Ovary (tissue), 9 donors: ENCODE measurements around the gene REEP1. TPM values are rescaled to one million over a fixed set of nuclear protein-coding genes. Genes with fewer than 3 reads are reported as not detected.

Experiments
- DNase-seq, 5 donors: peaks; one replicate each; pipeline ENCODE4 v3.0.0-alpha.2; 2019 to 2020
- H3K27ac ChIP-seq, 2 donors: fragments of 200-600 bp; one replicate each; pipeline versions ENCODE4 v1.5.1 to v1.8.0; 2019 to 2022
- H3K27me3 ChIP-seq: fragments of 200-600 bp; one replicate; pipeline ENCODE4 v1.8.0; 2022
- H3K36me3 ChIP-seq: fragments of 200-600 bp; sonication (generic); one replicate; pipeline ENCODE4 v1.5.1; 2019
- H3K4me1 ChIP-seq: one replicate; pipeline ENCODE4 v1.8.1; 2013; ENCODE audit warnings: mild to moderate bottlenecking, moderate library complexity; ENCODE audit not compliant: insufficient read depth
- H3K4me3 ChIP-seq: fragments of 200-600 bp; sonication (generic); one replicate; pipeline ENCODE4 v1.5.1; 2017
- H3K9me3 ChIP-seq, 2 donors: fragments of 200-600 bp in 1 of 2; sonication (generic) in 1 of 2; one replicate each; pipeline versions ENCODE4 v1.5.1 to v1.8.1; 2013 to 2019; ENCODE audit warnings: mild to moderate bottlenecking in 1 of 2, moderate library complexity in 1 of 2
- EP300 ChIP-seq: sonication (generic); formaldehyde crosslinking; IDR thresholded peaks from one replicate; pipeline ENCODE4 v1.6.1; 2017; ENCODE audit warnings: antibody characterized with exemption
- POLR2A ChIP-seq: fragments of 450-650 bp; IDR thresholded peaks from one replicate; pipeline ENCODE4 v1.6.1; 2017; ENCODE audit warnings: antibody characterized with exemption, mild to moderate bottlenecking, moderate library complexity
- WGBS, 3 donors: extraction: QIAGEN DNeasy Blood & Tissue Kit in 1 of 3; methylation state at CpG; one replicate each; pipeline versions ENCODE4 v1.1.5 to v1.1.7; 2013 to 2017; 5-methylcytosine and 5-hydroxymethylcytosine counted together
- intact Hi-C, 4 donors: fragments of 100-400 bp; cut with DNase I; formaldehyde crosslinking; loops; one replicate each; pipeline versions ENCODE4 v1.11.0 to v1.15.1; 2022 to 2023
- polyA plus RNA-seq, 2 donors: library from polyadenylated mRNA; stranded (reverse); fragments of 200-250 nt in 1 of 2; fragments of 350-450 nt in 1 of 2; fragmentation: Illumina TruSeq in 1 of 2; extraction: RNeasy Lipid Tissue Mini Kit (QIAGEN cat#74804) in 1 of 2; gene quantifications; one replicate each; pipeline ENCODE4 v1.2.3, GENCODE V29; 2013 to 2014
- total RNA-seq, 7 donors: library from RNA; depleted of rRNA in 2 of 7; stranded (reverse); fragments of >200 nt in 2 of 7; fragmentation: NEBNext Ultra II Directional in 3 of 7; extraction: Animal tissue kit (Norgen Biotek cat#: 25700) in 3 of 7; gene quantifications; one replicate each; pipeline versions ENCODE4 v1.1.0 to v1.2.4, GENCODE V29; 2016 to 2023
- TF ChIP-seq, protein P1 (sequence below), 3 donors: fragments of 450-650 bp in 2 of 3; fragments of 200-600 bp in 1 of 3; IDR thresholded peaks; one replicate each; pipeline versions ENCODE4 v1.5.1 to v1.8.0; 2016 to 2022; ENCODE audit warnings: antibody characterized with exemption in 3 of 3, mild to moderate bottlenecking in 1 of 3
- donor health status: DM: no; HTN: no; CAD: no; lungs with moderate emphysema.
- donor health status: DM: no; HTN: no; CAD: no.
- donor health status: Bipolar disorder and iron deficiency.
- donor health status: DM: yes; HTN: yes; CAD: no.
- donor health status: DM: no; HTN: no; CAD: no.
- donor health status: DM: yes; HTN: yes; CAD: no.

Gene REEP1
- total and polyA plus RNA-seq, 9 donors = 0.58 to 35.7 (median 2.0) TPM

- intact Hi-C loops = loop anchor here in 1 of 4 donors (10.0 kb wide), 1 partner anchor 82 kb away; no protein-coding TSS in a partner anchor
- Histone ChIP-seq H3K27ac (no peak overlapping the region), H3K36me3 (no peaks in the 10 kb centered on the region), H3K4me3 (no peak overlapping the region), H3K4me1 (no peaks in the 10 kb centered on the region), H3K9me3 (no peaks in the 10 kb centered on the region), H3K27me3 (no peaks in the 10 kb centered on the region)
- TF ChIP-seq POLR2A (no peak), EP300 (no peak)
- TF ChIP-seq, protein P1, sequence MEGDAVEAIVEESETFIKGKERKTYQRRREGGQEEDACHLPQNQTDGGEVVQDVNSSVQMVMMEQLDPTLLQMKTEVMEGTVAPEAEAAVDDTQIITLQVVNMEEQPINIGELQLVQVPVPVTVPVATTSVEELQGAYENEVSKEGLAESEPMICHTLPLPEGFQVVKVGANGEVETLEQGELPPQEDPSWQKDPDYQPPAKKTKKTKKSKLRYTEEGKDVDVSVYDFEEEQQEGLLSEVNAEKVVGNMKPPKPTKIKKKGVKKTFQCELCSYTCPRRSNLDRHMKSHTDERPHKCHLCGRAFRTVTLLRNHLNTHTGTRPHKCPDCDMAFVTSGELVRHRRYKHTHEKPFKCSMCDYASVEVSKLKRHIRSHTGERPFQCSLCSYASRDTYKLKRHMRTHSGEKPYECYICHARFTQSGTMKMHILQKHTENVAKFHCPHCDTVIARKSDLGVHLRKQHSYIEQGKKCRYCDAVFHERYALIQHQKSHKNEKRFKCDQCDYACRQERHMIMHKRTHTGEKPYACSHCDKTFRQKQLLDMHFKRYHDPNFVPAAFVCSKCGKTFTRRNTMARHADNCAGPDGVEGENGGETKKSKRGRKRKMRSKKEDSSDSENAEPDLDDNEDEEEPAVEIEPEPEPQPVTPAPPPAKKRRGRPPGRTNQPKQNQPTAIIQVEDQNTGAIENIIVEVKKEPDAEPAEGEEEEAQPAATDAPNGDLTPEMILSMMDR (IDR thresholded peaks at IDR 0.05) = no peak
- WGBS, 3 donors = 79 to 95% (median 82%) methylated on average over 1 of the region's 1 CpG
- DNase-seq = no peak
These were observed 4.8 kb downstream of the REEP1 start for GRCh38 chr2:86332654-86333053.

GRCh38 chr2:86331384-86331783 lies 6.0 kb downstream of the REEP1 start:
- Histone ChIP-seq H3K4me1 (no peaks in the 10 kb centered on the region), H3K27ac (no peak overlapping the region), H3K36me3 (no peaks in the 10 kb centered on the region), H3K27me3 (no peaks in the 10 kb centered on the region), H3K9me3 (no peaks in the 10 kb centered on the region), H3K4me3 (no peak overlapping the region)
- intact Hi-C loops = loop anchor here in 1 of 4 donors (10.0 kb wide), 1 partner anchor 83 kb away; no protein-coding TSS in a partner anchor
- TF ChIP-seq, protein P1 (IDR thresholded peaks at IDR 0.05) = no peak
- TF ChIP-seq EP300 (no peak), POLR2A (no peak)
- WGBS, 3 donors = 87 to 93% (median 89%) methylated on average over 3 of the region's 3 CpGs
- no peak for DNase-seq

- TF ChIP-seq, protein P1 (IDR thresholded peaks at IDR 0.05) = no peak
- TF ChIP-seq EP300 = no peak
- TF ChIP-seq POLR2A = no peak
- Histone ChIP-seq H3K27ac (no peak overlapping the region), H3K9me3 (no peaks in the 10 kb centered on the region), H3K36me3 (no peaks in the 10 kb centered on the region), H3K4me3 (no peak overlapping the region), H3K4me1 (no peaks in the 10 kb centered on the region), H3K27me3 (no peaks in the 10 kb centered on the region)
- WGBS, 3 donors = 77 to 84% (median 82%) methylated on average over 2 of the region's 2 CpGs
- no peak for DNase-seq
- intact Hi-C loops = loop anchor here in 1 of 4 donors (10.0 kb wide), 1 partner anchor 85 kb away; no protein-coding TSS in a partner anchor
These were observed 7.4 kb downstream of the REEP1 start for GRCh38 chr2:86330001-86330400.

DNA sequence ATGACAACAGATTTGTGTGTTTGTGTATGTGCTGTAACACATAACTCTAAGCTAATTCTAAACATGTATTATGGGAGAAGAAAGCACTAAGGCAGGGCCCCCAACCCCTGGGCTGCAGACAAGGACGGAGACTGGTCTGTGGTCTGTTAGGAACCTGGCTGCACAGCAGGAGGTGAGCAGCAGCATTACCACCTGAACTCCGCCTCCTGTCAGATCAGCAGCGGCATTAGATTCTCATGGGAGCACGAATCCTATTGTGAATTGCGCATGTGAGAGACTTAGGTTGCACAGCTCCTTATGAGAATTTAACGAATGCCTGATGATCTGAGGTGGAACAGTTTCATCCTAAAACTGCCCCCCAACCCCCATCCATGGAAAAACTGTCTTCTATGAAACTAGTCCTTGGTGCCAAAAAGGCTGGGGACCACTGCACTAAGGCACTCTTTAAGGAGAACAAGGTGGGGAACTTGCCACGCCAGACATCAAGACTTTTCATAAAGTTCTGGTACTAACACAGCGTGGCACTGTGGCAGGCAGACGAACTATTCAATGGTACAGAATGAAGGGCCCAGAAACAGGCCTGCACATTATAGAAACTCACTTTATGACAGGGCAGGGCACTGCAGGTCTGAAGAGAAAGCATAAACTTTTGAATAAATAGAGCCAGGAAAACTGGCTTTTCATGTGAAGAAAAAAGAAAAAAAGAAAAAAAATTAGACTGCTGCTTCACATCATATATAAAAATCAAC lies 14.0 kb downstream of the REEP1 start:
- no peaks in the 10 kb centered on the region for H3K36me3 ChIP-seq
- intact Hi-C loops = no loop called here
- H3K27me3 ChIP-seq = no peaks in the 10 kb centered on the region
- DNase-seq = no peak
- H3K27ac ChIP-seq = no peak overlapping the region
- WGBS, 3 donors = 75 to 84% (median 83%) methylated on average over 9 of the region's 9 CpGs
- H3K4me3 ChIP-seq = no peak overlapping the region
- H3K4me1 ChIP-seq = no peaks in the 10 kb centered on the region
- H3K9me3 ChIP-seq = no peaks in the 10 kb centered on the region
- TF ChIP-seq EP300 (no peak), POLR2A (no peak)
- TF ChIP-seq, protein P1 (IDR thresholded peaks at IDR 0.05) = no peak
